ENCODE results near the gene SCAMP5.

GRCh38 chr15:75049392-75049791, 54.0 kb downstream of the SCAMP5 start:
- TF ChIP-seq POLR2A (IDR thresholded peaks at IDR 0.05; ENCODE audit: low read depth, low read length) (no peak), POLR2AphosphoS5 (IDR thresholded peaks at IDR 0.05; ENCODE audit: low read depth, low read length) (no peak)
